NB4 (cell line): ENCODE measurements around the gene PEPD.

Source experiments
- CTCF ChIP-seq: IDR thresholded peaks from one replicate; pipeline ENCODE4 v1.5.1; 2012; ENCODE audit warnings: low read depth, low read length
- POLR2A ChIP-seq: IDR thresholded peaks from 2 replicates; pipeline ENCODE4 v1.6.1; 2011; ENCODE audit warnings: mild to moderate bottlenecking; ENCODE audit not compliant: insufficient read length; ENCODE audit errors: extremely low read depth

- no peak for TF ChIP-seq POLR2A
- TF ChIP-seq CTCF, result no peak
These were observed 23.8 kb downstream of the PEPD start for GRCh38 chr19:33497778-33498175.
